Esophagus (tissue), 2 donors: ENCODE measurements around the gene ACADVL. TPM values are rescaled to one million over a fixed set of nuclear protein-coding genes. Genes with fewer than 3 reads are reported as not detected.
"Not testable (repeated sequence)": the region's sequence is repeated elsewhere in the genome, so short reads cannot be mapped to it uniquely, and the experiment has no call there.

Experiments used
- H3K27ac ChIP-seq, 2 donors: one replicate each; pipeline ENCODE4 v1.5.1; 2013; ENCODE audit warnings: low read depth in 2 of 2, mild to moderate bottlenecking in 2 of 2, inconsistent platforms in 1 of 2, low read length in 1 of 2, moderate library complexity in 1 of 2
- H3K27me3 ChIP-seq, 2 donors: one replicate each; pipeline ENCODE4 v1.6.1; 2013; ENCODE audit warnings: low read length in 2 of 2, control low read depth in 1 of 2, mild to moderate bottlenecking in 1 of 2; ENCODE audit not compliant: insufficient read depth in 2 of 2, control insufficient read depth in 1 of 2
- H3K36me3 ChIP-seq, 2 donors: one replicate each; pipeline ENCODE4 v1.6.1; 2013; ENCODE audit warnings: low read length in 1 of 2; ENCODE audit not compliant: control insufficient read depth in 2 of 2, insufficient read depth in 2 of 2
- H3K4me1 ChIP-seq, 2 donors: one replicate each; pipeline ENCODE4 v1.6.1; 2013; ENCODE audit warnings: low read length in 1 of 2; ENCODE audit not compliant: control insufficient read depth in 2 of 2, insufficient read depth in 2 of 2
- H3K4me3 ChIP-seq, 2 donors: one replicate each; pipeline ENCODE4 v1.5.1; 2013; ENCODE audit warnings: low read length in 2 of 2, mild to moderate bottlenecking in 2 of 2, low read depth in 1 of 2, moderate library complexity in 1 of 2
- H3K9me3 ChIP-seq, 2 donors: one replicate each; pipeline ENCODE4 v1.6.1; 2013; ENCODE audit warnings: mild to moderate bottlenecking in 2 of 2, low read depth in 1 of 2, low read length in 1 of 2, moderate library complexity in 1 of 2; ENCODE audit not compliant: control insufficient read depth in 2 of 2, insufficient read depth in 1 of 2
- WGBS, 2 donors: extraction: QIAGEN DNeasy Blood & Tissue Kit; methylation state at CpG; one replicate each; pipeline ENCODE4 v1.1.7; 2013; 5-methylcytosine and 5-hydroxymethylcytosine counted together
- polyA plus RNA-seq, 2 donors: library from polyadenylated mRNA; stranded (reverse); fragments of 200-250 nt; gene quantifications; one replicate each; pipeline ENCODE4 v1.2.3, GENCODE V29; 2013
- donor health status: healthy with polysubstance abuse.
- donor health status: Bipolar disorder and iron deficiency.

The ACADVL gene
- 100 to 1,000 TPM; 484 to 979 TPM for polyA plus RNA-seq

GRCh38 chr17:7219812-7220592 is at the start of gene ACADVL, which contains the start of gene DLG4:
ACADVL (plus strand) TSS chr17:7219938; CDS start chr17:7219985, 47 bp downstream.
DLG4 (minus strand) TSS chr17:7219836.
- Histone ChIP-seq H3K36me3 (peaks cover 17 to 35% of the 10 kb centered on the region in 2 donors), H3K9me3 (no peaks in the 10 kb centered on the region), H3K27me3 (no peaks in the 10 kb centered on the region), H3K27ac (peak within 1 kb of the TSS; percentile 98 to 100), H3K4me1 (peaks cover 7 to 15% of the 10 kb centered on the region in 2 donors), H3K4me3 (peak within 1 kb of the TSS; percentile 80 to 91)
- WGBS, 2 donors, result 0% methylated on average over 62 to 63 of the region's 63 CpGs

DNA sequence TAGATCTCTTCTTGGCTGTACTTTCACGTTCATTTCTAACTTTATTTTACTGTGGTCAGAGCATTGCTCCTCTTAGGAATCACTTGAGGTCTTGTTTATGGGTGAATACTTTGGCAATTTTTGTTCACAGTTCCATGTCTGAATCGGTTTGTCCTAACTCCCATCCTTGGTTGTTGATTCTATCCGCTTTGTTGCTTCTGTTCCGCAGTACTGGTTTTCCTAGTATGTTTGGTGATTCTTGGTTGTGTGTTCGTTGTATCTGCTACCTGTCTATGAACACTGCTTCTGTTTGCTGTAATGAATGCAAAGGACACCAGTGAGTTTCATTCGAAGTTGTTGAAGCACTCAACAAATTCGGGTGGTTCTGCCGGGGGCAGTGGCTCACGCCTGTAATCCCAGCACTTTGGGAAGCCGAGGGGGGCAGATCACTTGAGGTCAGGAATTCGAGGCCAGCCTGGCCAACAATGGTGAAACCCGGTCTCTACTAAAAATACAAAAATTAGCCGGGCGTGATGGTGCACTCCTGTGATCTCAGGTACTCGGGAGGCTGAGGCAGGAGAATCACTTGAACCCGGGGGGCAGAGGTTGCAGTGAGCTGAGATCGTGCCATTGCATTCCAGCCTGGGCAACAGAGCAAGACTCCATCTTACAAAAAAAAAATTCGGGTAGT is 47.1 kb upstream of the ACADVL start:
- not testable (repeated sequence) for H3K4me1 ChIP-seq, H3K9me3 ChIP-seq, H3K27me3 ChIP-seq, H3K27ac ChIP-seq, H3K4me3 ChIP-seq, H3K36me3 ChIP-seq
- WGBS, 2 donors, result 92% methylated on average over 18 of the region's 18 CpGs

GRCh38 chr17:7173687-7174602 is 45.8 kb upstream of the ACADVL start:
- no peaks in the 10 kb centered on the region for H3K27me3 ChIP-seq
- H3K4me1 ChIP-seq, result peaks cover 7 to 11% of the 10 kb centered on the region in 2 donors
- H3K4me3 ChIP-seq, result peak overlapping the region; percentile 28
- H3K36me3 ChIP-seq, result no peaks in the 10 kb centered on the region
- peak overlapping the region in 1 of 2 donors; percentile 27 for H3K27ac ChIP-seq
- no peaks in the 10 kb centered on the region for H3K9me3 ChIP-seq
- WGBS, 2 donors, result 50 to 51% methylated on average over 66 to 69 of the region's 69 CpGs

GRCh38 chr17:7174603-7175326 is 45.0 kb upstream of the ACADVL start:
- Histone ChIP-seq H3K36me3 (no peaks in the 10 kb centered on the region), H3K4me1 (peaks cover 7 to 11% of the 10 kb centered on the region in 2 donors), H3K27me3 (no peaks in the 10 kb centered on the region), H3K27ac (peak overlapping the region in 1 of 2 donors; percentile 27), H3K9me3 (no peaks in the 10 kb centered on the region), H3K4me3 (peak overlapping the region; percentile 28)
- WGBS, 2 donors, result 75% methylated on average over 7 of the region's 7 CpGs

GRCh38 chr17:7175330-7175733 is 44.4 kb upstream of the ACADVL start:
- Histone ChIP-seq H3K4me1 (peaks cover 7 to 11% of the 10 kb centered on the region in 2 donors), H3K36me3 (no peaks in the 10 kb centered on the region), H3K9me3 (no peaks in the 10 kb centered on the region), H3K4me3 (no peak overlapping the region), H3K27me3 (no peaks in the 10 kb centered on the region), H3K27ac (no peak overlapping the region)
- 87 to 91% methylated on average over 5 of the region's 5 CpGs for WGBS, 2 donors

DNA sequence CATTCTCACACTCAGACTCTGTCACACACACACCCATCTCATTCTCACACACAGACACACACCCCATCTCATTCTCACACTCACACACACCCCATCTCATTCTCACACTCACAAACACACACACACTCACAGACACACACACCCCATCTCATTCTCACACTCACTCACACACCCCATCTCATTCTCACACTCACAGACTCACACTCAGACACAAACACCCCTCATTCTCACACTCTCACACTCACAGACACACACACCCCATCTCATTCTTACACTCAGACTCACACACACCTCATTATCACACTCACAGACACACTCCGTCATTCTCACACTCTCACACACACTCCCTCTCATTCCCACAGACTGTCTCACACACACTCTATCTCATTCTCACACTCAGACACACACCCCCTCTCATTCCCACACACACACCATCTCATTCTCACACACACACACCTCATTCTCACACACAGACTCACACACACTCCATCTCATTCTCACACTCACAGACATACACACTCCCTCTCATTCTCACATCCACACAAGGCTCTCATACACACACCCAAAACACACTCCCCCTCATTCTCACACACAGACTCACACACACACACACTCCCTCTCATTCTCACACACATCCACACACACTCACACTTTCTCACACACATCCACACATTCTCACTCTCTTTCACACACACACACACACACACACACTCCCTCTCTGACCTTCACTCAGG is 43.5 kb upstream of the ACADVL start:
- H3K27me3 ChIP-seq, result no peaks in the 10 kb centered on the region
- 86 to 91% methylated on average over 1 of the region's 1 CpG for WGBS, 2 donors
- no peak overlapping the region for H3K27ac ChIP-seq
- no peaks in the 10 kb centered on the region for H3K36me3 ChIP-seq
- no peak overlapping the region for H3K4me3 ChIP-seq
- H3K9me3 ChIP-seq, result no peaks in the 10 kb centered on the region
- peaks cover 7 to 11% of the 10 kb centered on the region in 2 donors for H3K4me1 ChIP-seq

GRCh38 chr17:7176841-7177190 is 42.9 kb upstream of the ACADVL start:
- H3K27me3 ChIP-seq, result no peaks in the 10 kb centered on the region
- H3K9me3 ChIP-seq, result no peaks in the 10 kb centered on the region
- H3K4me1 ChIP-seq, result peaks cover 7 to 11% of the 10 kb centered on the region in 2 donors
- H3K36me3 ChIP-seq, result no peaks in the 10 kb centered on the region
- H3K27ac ChIP-seq, result no peak overlapping the region
- H3K4me3 ChIP-seq, result no peak overlapping the region
- WGBS, 2 donors, result 14 to 18% methylated on average over 17 of the region's 17 CpGs

- no peaks in the 10 kb centered on the region for H3K27me3 ChIP-seq
- H3K4me3 ChIP-seq, result peak overlapping the region in 1 of 2 donors; percentile 34
- 3 to 4% methylated on average over 28 to 31 of the region's 31 CpGs for WGBS, 2 donors
These were observed 42.4 kb upstream of the ACADVL start for GRCh38 chr17:7177191-7177953.

More at GRCh38 chr17:7177191-7177953, 42.4 kb upstream of the ACADVL start:
- Histone ChIP-seq H3K9me3 (no peaks in the 10 kb centered on the region), H3K36me3 (no peaks in the 10 kb centered on the region), H3K4me1 (peaks cover 7 to 11% of the 10 kb centered on the region in 2 donors), H3K27ac (no peak overlapping the region)
